Natural killer cell treated with Interleukin-12 subunit alpha and Interleukin-12 subunit beta and Interleukin-15 and Interleukin-18, amount 100 ng/mL, for 72 hours (primary cell): ENCODE results near the gene CFAP65. TPM values are rescaled to one million over a fixed set of nuclear protein-coding genes. Genes with fewer than 3 reads are reported as not detected.

Experiments used
- ATAC-seq, 2 donors: fragments of 150-1000 bp; cut with Tn5 transposase in 1 of 2; sonication (Bioruptor Pico), chemical (Tn5 transposase) in 1 of 2; 2 replicates each; pipeline ENCODE4 v1.10.0; 2021
- DNase-seq: peaks from one replicate; pipeline ENCODE4 v3.0.0; 2022; ENCODE audit warnings: low spot score
- H3K27ac Mint-ChIP-seq, 2 donors: 1 replicate in 1 of 2; 2 replicates in 1 of 2; pipeline ENCODE4 v1.8.0; 2022; ENCODE audit warnings: mixed read lengths in 2 of 2, mild to moderate bottlenecking in 1 of 2, moderate library complexity in 1 of 2
- H3K27me3 Mint-ChIP-seq, 2 donors: 1 replicate in 1 of 2; 2 replicates in 1 of 2; pipeline ENCODE4 v1.8.0; 2022; ENCODE audit warnings: mixed read lengths in 2 of 2
- H3K36me3 Mint-ChIP-seq: one replicate; pipeline ENCODE4 v1.8.0; 2022; ENCODE audit warnings: mixed read lengths
- H3K4me1 Mint-ChIP-seq, 2 donors: 1 replicate in 1 of 2; 2 replicates in 1 of 2; pipeline ENCODE4 v1.8.0; 2022; ENCODE audit warnings: low read depth in 2 of 2, mixed read lengths in 2 of 2, mild to moderate bottlenecking in 1 of 2
- H3K4me3 Mint-ChIP-seq: one replicate; pipeline ENCODE4 v1.8.0; 2022; ENCODE audit warnings: mixed read lengths
- H3K9me3 Mint-ChIP-seq: 2 replicates; pipeline ENCODE4 v1.8.0; 2022; ENCODE audit warnings: mixed read lengths
- total RNA-seq, 2 donors: library from RNA; stranded (reverse); gene quantifications; one replicate each; pipeline ENCODE4 v1.2.3, GENCODE V29; 2022

The CFAP65 gene
- total RNA-seq, 2 donors from 2014 or later, result not detected

GRCh38 chr2:219056176-219056895 lies 15.0 kb upstream of the CFAP65 start:
- DNase-seq (no peak), ATAC-seq (no peak)
- H3K4me1 Mint-ChIP-seq, result peaks cover 0 to 8% of the 10 kb centered on the region in 2 donors
- no peak overlapping the region for H3K27ac Mint-ChIP-seq
- no peak overlapping the region for H3K4me3 Mint-ChIP-seq
- peaks cover 24 to 27% of the 10 kb centered on the region in 2 donors for H3K27me3 Mint-ChIP-seq
- H3K9me3 Mint-ChIP-seq, result no peaks in the 10 kb centered on the region
- no peaks in the 10 kb centered on the region for H3K36me3 Mint-ChIP-seq

- ATAC-seq, result no peak
- H3K27ac Mint-ChIP-seq, result no peak overlapping the region
- H3K9me3 Mint-ChIP-seq, result no peaks in the 10 kb centered on the region
- no peaks in the 10 kb centered on the region for H3K36me3 Mint-ChIP-seq
- no peak overlapping the region for H3K4me3 Mint-ChIP-seq
- H3K4me1 Mint-ChIP-seq, result peaks cover 0 to 7% of the 10 kb centered on the region in 2 donors
- DNase-seq, result no peak
- H3K27me3 Mint-ChIP-seq, result peaks cover 27 to 29% of the 10 kb centered on the region in 2 donors
These were observed 13.9 kb upstream of the CFAP65 start for GRCh38 chr2:219054956-219055903.

- Mint-ChIP-seq H3K36me3 (no peaks in the 10 kb centered on the region), H3K9me3 (no peaks in the 10 kb centered on the region), H3K27me3 (peaks cover 42 to 47% of the 10 kb centered on the region in 2 donors), H3K4me3 (no peak overlapping the region), H3K27ac (no peak overlapping the region), H3K4me1 (no peaks in the 10 kb centered on the region)
- no peak for DNase-seq
- peak in 1 of 2 donors; percentile 8 for ATAC-seq
These were observed 8.0 kb upstream of the CFAP65 start for GRCh38 chr2:219049282-219049681.

- H3K4me1 Mint-ChIP-seq, result peaks cover 5 to 6% of the 10 kb centered on the region in 2 donors
- H3K9me3 Mint-ChIP-seq, result no peaks in the 10 kb centered on the region
- H3K36me3 Mint-ChIP-seq, result no peaks in the 10 kb centered on the region
- DNase-seq (no peak), ATAC-seq (no peak)
- no peak overlapping the region for H3K4me3 Mint-ChIP-seq
- peaks cover 51 to 67% of the 10 kb centered on the region in 2 donors for H3K27me3 Mint-ChIP-seq
- no peak overlapping the region for H3K27ac Mint-ChIP-seq
These were observed 4.7 kb upstream of the CFAP65 start for GRCh38 chr2:219045937-219046550.

GRCh38 chr2:219042750-219043149 lies 1.4 kb upstream of the CFAP65 start:
- Mint-ChIP-seq H3K4me1 (peaks cover 6 to 9% of the 10 kb centered on the region in 2 donors), H3K27me3 (peaks cover 43 to 72% of the 10 kb centered on the region in 2 donors), H3K9me3 (no peaks in the 10 kb centered on the region), H3K4me3 (no peak overlapping the region), H3K36me3 (no peaks in the 10 kb centered on the region), H3K27ac (no peak overlapping the region)
- DNase-seq, result no peak
- no peak for ATAC-seq

- Mint-ChIP-seq H3K9me3 (no peaks in the 10 kb centered on the region), H3K27ac (no peak overlapping the region), H3K4me1 (peaks cover 6 to 9% of the 10 kb centered on the region in 2 donors), H3K27me3 (peaks cover 43 to 72% of the 10 kb centered on the region in 2 donors), H3K4me3 (no peak overlapping the region), H3K36me3 (no peaks in the 10 kb centered on the region)
- no peak for DNase-seq
- no peak for ATAC-seq
These were observed 841 bp upstream of the CFAP65 start for GRCh38 chr2:219042157-219042556.

- ATAC-seq, result peak in 1 of 2 donors; percentile 57
- no peak for DNase-seq
- Mint-ChIP-seq H3K27ac (no peak overlapping the region), H3K9me3 (no peaks in the 10 kb centered on the region), H3K36me3 (no peaks in the 10 kb centered on the region), H3K4me1 (peaks cover 6 to 9% of the 10 kb centered on the region in 2 donors), H3K27me3 (peaks cover 49 to 79% of the 10 kb centered on the region in 2 donors), H3K4me3 (no peak overlapping the region)
These were observed 2.7 kb downstream of the CFAP65 start for GRCh38 chr2:219038600-219038999.

GRCh38 chr2:219037783-219038499 lies 3.4 kb downstream of the CFAP65 start:
- no peak overlapping the region for H3K4me3 Mint-ChIP-seq
- peaks cover 6 to 9% of the 10 kb centered on the region in 2 donors for H3K4me1 Mint-ChIP-seq
- no peak overlapping the region for H3K27ac Mint-ChIP-seq
- H3K27me3 Mint-ChIP-seq, result peaks cover 51 to 79% of the 10 kb centered on the region in 2 donors
- ATAC-seq, result peak in 1 of 2 donors; percentile 24
- H3K36me3 Mint-ChIP-seq, result no peaks in the 10 kb centered on the region
- H3K9me3 Mint-ChIP-seq, result no peaks in the 10 kb centered on the region
- no peak for DNase-seq

- no peak overlapping the region for H3K4me3 Mint-ChIP-seq
- no peaks in the 10 kb centered on the region for H3K9me3 Mint-ChIP-seq
- H3K36me3 Mint-ChIP-seq, result no peaks in the 10 kb centered on the region
- no peak overlapping the region for H3K27ac Mint-ChIP-seq
- ATAC-seq (no peak), DNase-seq (no peak)
- H3K4me1 Mint-ChIP-seq, result peaks cover 0 to 2% of the 10 kb centered on the region in 2 donors
- peaks cover 47 to 66% of the 10 kb centered on the region in 2 donors for H3K27me3 Mint-ChIP-seq
These were observed 5.4 kb downstream of the CFAP65 start for GRCh38 chr2:219035942-219036341.

- no peaks in the 10 kb centered on the region for H3K36me3 Mint-ChIP-seq
- DNase-seq (no peak), ATAC-seq (no peak)
- H3K27me3 Mint-ChIP-seq, result peaks cover 41 to 55% of the 10 kb centered on the region in 2 donors
- no peak overlapping the region for H3K4me3 Mint-ChIP-seq
- H3K9me3 Mint-ChIP-seq, result no peaks in the 10 kb centered on the region
- no peak overlapping the region for H3K27ac Mint-ChIP-seq
- H3K4me1 Mint-ChIP-seq, result no peaks in the 10 kb centered on the region
These were observed 6.5 kb downstream of the CFAP65 start for GRCh38 chr2:219034823-219035222.

GRCh38 chr2:219032051-219032745 lies 9.1 kb downstream of the CFAP65 start:
- H3K36me3 Mint-ChIP-seq, result no peaks in the 10 kb centered on the region
- H3K27me3 Mint-ChIP-seq, result peaks cover 32 to 37% of the 10 kb centered on the region in 2 donors
- no peak for ATAC-seq
- no peaks in the 10 kb centered on the region for H3K9me3 Mint-ChIP-seq
- no peaks in the 10 kb centered on the region for H3K4me1 Mint-ChIP-seq
- H3K27ac Mint-ChIP-seq, result no peak overlapping the region
- no peak for DNase-seq
- H3K4me3 Mint-ChIP-seq, result no peak overlapping the region

- H3K27me3 Mint-ChIP-seq, result peaks cover 31 to 33% of the 10 kb centered on the region in 2 donors
- no peaks in the 10 kb centered on the region for H3K9me3 Mint-ChIP-seq
- ATAC-seq, result no peak
- no peak overlapping the region for H3K27ac Mint-ChIP-seq
- H3K4me1 Mint-ChIP-seq, result no peaks in the 10 kb centered on the region
- no peak for DNase-seq
- H3K4me3 Mint-ChIP-seq, result no peak overlapping the region
- H3K36me3 Mint-ChIP-seq, result no peaks in the 10 kb centered on the region
These were observed 10.1 kb downstream of the CFAP65 start for GRCh38 chr2:219031005-219031738.
